GM23338 (cell line): ENCODE measurements around the gene BCL11B. TPM values are rescaled to one million over a fixed set of nuclear protein-coding genes. Genes with fewer than 3 reads are reported as not detected.

Source experiments
- ATAC-seq: fragments of 200-7000 bp; cut with Tn5 transposase; 3 replicates; pipeline ENCODE4 v1.9.1; 2020
- DNase-seq: peaks from one replicate; pipeline ENCODE4 v3.0.0-alpha.2; 2015; ENCODE audit warnings: low spot score
- H2AFZ ChIP-seq: fragments of 200-600 bp; sonication (generic); 2 replicates; pipeline ENCODE4 v1.8.0; 2016; ENCODE audit warnings: antibody characterized with exemption, mild to moderate bottlenecking, moderate library complexity
- H3F3A ChIP-seq: fragments of 200-600 bp; sonication (generic); replicated peaks from 2 replicates; pipeline ENCODE4 v1.8.0; 2017; ENCODE audit warnings: antibody characterized with exemption, mixed run types, low read depth
- H3K27ac ChIP-seq: fragments of 200-600 bp; sonication (generic); 2 replicates; pipeline ENCODE4 v1.6.1; 2016; ENCODE audit warnings: low read depth
- H3K27me3 ChIP-seq: fragments of 200-600 bp; sonication (generic); 2 replicates; pipeline ENCODE4 v1.8.0; 2016; ENCODE audit warnings: mild to moderate bottlenecking, mixed run types, moderate library complexity; ENCODE audit not compliant: insufficient read depth
- H3K36me3 ChIP-seq: fragments of 200-600 bp; sonication (generic); 2 replicates; pipeline ENCODE4 v1.8.0; 2016; ENCODE audit warnings: mild to moderate bottlenecking; ENCODE audit not compliant: insufficient read depth
- H3K4me1 ChIP-seq: fragments of 200-600 bp; sonication (generic); 2 replicates; pipeline ENCODE4 v1.8.0; 2016; ENCODE audit warnings: mild to moderate bottlenecking, moderate library complexity; ENCODE audit not compliant: insufficient read depth
- H3K4me2 ChIP-seq: fragments of 200-600 bp; sonication (generic); 2 replicates; pipeline ENCODE4 v1.7.1; 2017; ENCODE audit warnings: mixed run types
- H3K4me3 ChIP-seq: fragments of 200-600 bp; sonication (generic); 2 replicates; pipeline ENCODE4 v1.6.1; 2016; ENCODE audit warnings: mixed run types
- H3K79me2 ChIP-seq: fragments of 200-600 bp; sonication (generic); replicated peaks from 2 replicates; pipeline ENCODE4 v1.8.0; 2017; ENCODE audit warnings: mild to moderate bottlenecking; ENCODE audit not compliant: insufficient read depth
- H3K9me2 ChIP-seq: fragments of 200-600 bp; sonication (generic); 2 replicates; pipeline ENCODE4 v1.8.0; 2017; ENCODE audit not compliant: insufficient read depth
- H4K20me1 ChIP-seq: fragments of 200-600 bp; sonication (generic); replicated peaks from 2 replicates; pipeline ENCODE4 v1.8.0; 2017; ENCODE audit warnings: mild to moderate bottlenecking; ENCODE audit not compliant: insufficient read depth
- H3K27ac Mint-ChIP-seq: 2 replicates; pipeline ENCODE4 v1.8.0; 2020; ENCODE audit warnings: inconsistent platforms, mild to moderate bottlenecking, moderate library complexity, mixed read lengths
- H3K27me3 Mint-ChIP-seq: 3 replicates; pipeline ENCODE4 v1.8.0; 2022; ENCODE audit warnings: low read depth, mild to moderate bottlenecking, moderate library complexity, mixed read lengths, inconsistent platforms; ENCODE audit not compliant: insufficient read depth, poor library complexity
- H3K36me3 Mint-ChIP-seq: 3 replicates; pipeline ENCODE4 v1.8.0; 2021; ENCODE audit warnings: low read depth, mild to moderate bottlenecking, inconsistent platforms, moderate library complexity, mixed read lengths
- H3K4me1 Mint-ChIP-seq: 3 replicates; pipeline ENCODE4 v1.8.0; 2020; ENCODE audit warnings: mild to moderate bottlenecking, inconsistent platforms, mixed read lengths
- H3K4me3 Mint-ChIP-seq: 3 replicates; pipeline ENCODE4 v1.8.0; 2021; ENCODE audit warnings: moderate library complexity, mild to moderate bottlenecking, inconsistent platforms, mixed read lengths
- H3K9me3 Mint-ChIP-seq: 3 replicates; pipeline ENCODE4 v1.8.0; 2020; ENCODE audit warnings: moderate library complexity, mild to moderate bottlenecking, inconsistent platforms, mixed read lengths
- ETS1 ChIP-seq: IDR thresholded peaks from 2 replicates; pipeline ENCODE4 v1.6.1; 2016; ENCODE audit warnings: antibody characterized with exemption
- EZH2phosphoT487 ChIP-seq: fragments of 200-600 bp; sonication (generic); IDR thresholded peaks from one replicate; pipeline ENCODE4 v1.8.1; 2018; ENCODE audit warnings: antibody characterized with exemption; ENCODE audit not compliant: unreplicated experiment
- JUNB ChIP-seq: IDR thresholded peaks from one replicate; pipeline ENCODE4 v1.6.1; 2016; ENCODE audit warnings: antibody characterized with exemption; ENCODE audit not compliant: unreplicated experiment
- NANOG ChIP-seq: IDR thresholded peaks from 2 replicates; pipeline ENCODE4 v1.6.1; 2016; ENCODE audit warnings: antibody characterized with exemption, borderline replicate concordance
- POLR2AphosphoS5 ChIP-seq: IDR thresholded peaks from 2 replicates; pipeline ENCODE4 v1.6.1; 2016; ENCODE audit warnings: antibody characterized with exemption, low read depth
- STAT1 ChIP-seq: IDR thresholded peaks from one replicate; pipeline ENCODE4 v1.6.1; 2016; ENCODE audit warnings: antibody characterized with exemption; ENCODE audit not compliant: unreplicated experiment
- ZNF331 ChIP-seq: fragments of 250-450 bp; sonication (Bioruptor Pico); IDR thresholded peaks from 2 replicates; pipeline ENCODE4 v1.5.0; 2020; ENCODE audit warnings: low read depth, mild to moderate bottlenecking, moderate library complexity
- polyA plus RNA-seq: library from polyadenylated mRNA; unstranded; fragments of >200 nt; fragmentation: Nextera tagmentation; extraction: Ambion mirVana; gene quantifications from 2 replicates; pipeline ENCODE4 v1.2.1, GENCODE V29; 2016
- total RNA-seq: library from RNA; depleted of rRNA; stranded (reverse); fragments of >200 nt; shearing (Covaris generic); gene quantifications from 2 replicates; pipeline ENCODE4 v1.2.3, GENCODE V29; 2014
- TF ChIP-seq, protein P1 (sequence below): IDR thresholded peaks from one replicate; pipeline ENCODE4 v1.6.1; 2018; ENCODE audit warnings: antibody characterized with exemption; ENCODE audit not compliant: unreplicated experiment
- TF ChIP-seq, protein P2 (sequence below), 2 experiments: fragments of 200-600 bp in 1 of 2; sonication (generic) in 1 of 2; conservative IDR thresholded peaks; 2 replicates each; pipeline versions ENCODE4 v1.5.1 to v1.6.1; 2016 to 2017; ENCODE audit warnings: antibody characterized with exemption in 2 of 2, low read depth in 2 of 2, mild to moderate bottlenecking in 2 of 2, moderate library complexity in 1 of 2

The BCL11B gene
- total and polyA plus RNA-seq, 2 experiments from 2014 or later, result 2.4 to 6.7 TPM

GRCh38 chr14:99138999-99139865 lies 132.8 kb downstream of the BCL11B start (continued):
- TF ChIP-seq, protein P1, sequence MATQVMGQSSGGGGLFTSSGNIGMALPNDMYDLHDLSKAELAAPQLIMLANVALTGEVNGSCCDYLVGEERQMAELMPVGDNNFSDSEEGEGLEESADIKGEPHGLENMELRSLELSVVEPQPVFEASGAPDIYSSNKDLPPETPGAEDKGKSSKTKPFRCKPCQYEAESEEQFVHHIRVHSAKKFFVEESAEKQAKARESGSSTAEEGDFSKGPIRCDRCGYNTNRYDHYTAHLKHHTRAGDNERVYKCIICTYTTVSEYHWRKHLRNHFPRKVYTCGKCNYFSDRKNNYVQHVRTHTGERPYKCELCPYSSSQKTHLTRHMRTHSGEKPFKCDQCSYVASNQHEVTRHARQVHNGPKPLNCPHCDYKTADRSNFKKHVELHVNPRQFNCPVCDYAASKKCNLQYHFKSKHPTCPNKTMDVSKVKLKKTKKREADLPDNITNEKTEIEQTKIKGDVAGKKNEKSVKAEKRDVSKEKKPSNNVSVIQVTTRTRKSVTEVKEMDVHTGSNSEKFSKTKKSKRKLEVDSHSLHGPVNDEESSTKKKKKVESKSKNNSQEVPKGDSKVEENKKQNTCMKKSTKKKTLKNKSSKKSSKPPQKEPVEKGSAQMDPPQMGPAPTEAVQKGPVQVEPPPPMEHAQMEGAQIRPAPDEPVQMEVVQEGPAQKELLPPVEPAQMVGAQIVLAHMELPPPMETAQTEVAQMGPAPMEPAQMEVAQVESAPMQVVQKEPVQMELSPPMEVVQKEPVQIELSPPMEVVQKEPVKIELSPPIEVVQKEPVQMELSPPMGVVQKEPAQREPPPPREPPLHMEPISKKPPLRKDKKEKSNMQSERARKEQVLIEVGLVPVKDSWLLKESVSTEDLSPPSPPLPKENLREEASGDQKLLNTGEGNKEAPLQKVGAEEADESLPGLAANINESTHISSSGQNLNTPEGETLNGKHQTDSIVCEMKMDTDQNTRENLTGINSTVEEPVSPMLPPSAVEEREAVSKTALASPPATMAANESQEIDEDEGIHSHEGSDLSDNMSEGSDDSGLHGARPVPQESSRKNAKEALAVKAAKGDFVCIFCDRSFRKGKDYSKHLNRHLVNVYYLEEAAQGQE, result no peak
- no peak for TF ChIP-seq ZNF331 (CRISPR knock-in tag)
- no peak for TF ChIP-seq EZH2phosphoT487
- TF ChIP-seq STAT1, result no peak

- Mint-ChIP-seq H3K36me3 (no peaks in the 10 kb centered on the region), H3K4me3 (no peak overlapping the region), H3K27ac (no peak overlapping the region), H3K9me3 (peaks cover 3% of the 10 kb centered on the region; the same call in 1 of the 3 replicates), H3K27me3 (peaks cover 17% of the 10 kb centered on the region), H3K4me1 (peaks cover 29% of the 10 kb centered on the region)
- Histone ChIP-seq H3K4me1 (peaks cover 12% of the 10 kb centered on the region; the same call in 1 of the 2 replicates), H3K27me3 (no peaks in the 10 kb centered on the region), H3K9me2 (no peaks in the 10 kb centered on the region), H3K79me2 (no peaks in the 10 kb centered on the region), H3K4me3 (no peak overlapping the region), H4K20me1 (no peaks in the 10 kb centered on the region), H3F3A (no peaks in the 10 kb centered on the region), H3K27ac (no peak overlapping the region), H3K36me3 (no peaks in the 10 kb centered on the region), H3K4me2 (no peak overlapping the region), H2AFZ (peak overlapping the region; percentile 85)
- no peak for TF ChIP-seq STAT1
- no peak for TF ChIP-seq EZH2phosphoT487
- TF ChIP-seq POLR2AphosphoS5, result no peak
- TF ChIP-seq, protein P1, result no peak
- no peak for TF ChIP-seq NANOG
- TF ChIP-seq, protein P2, sequence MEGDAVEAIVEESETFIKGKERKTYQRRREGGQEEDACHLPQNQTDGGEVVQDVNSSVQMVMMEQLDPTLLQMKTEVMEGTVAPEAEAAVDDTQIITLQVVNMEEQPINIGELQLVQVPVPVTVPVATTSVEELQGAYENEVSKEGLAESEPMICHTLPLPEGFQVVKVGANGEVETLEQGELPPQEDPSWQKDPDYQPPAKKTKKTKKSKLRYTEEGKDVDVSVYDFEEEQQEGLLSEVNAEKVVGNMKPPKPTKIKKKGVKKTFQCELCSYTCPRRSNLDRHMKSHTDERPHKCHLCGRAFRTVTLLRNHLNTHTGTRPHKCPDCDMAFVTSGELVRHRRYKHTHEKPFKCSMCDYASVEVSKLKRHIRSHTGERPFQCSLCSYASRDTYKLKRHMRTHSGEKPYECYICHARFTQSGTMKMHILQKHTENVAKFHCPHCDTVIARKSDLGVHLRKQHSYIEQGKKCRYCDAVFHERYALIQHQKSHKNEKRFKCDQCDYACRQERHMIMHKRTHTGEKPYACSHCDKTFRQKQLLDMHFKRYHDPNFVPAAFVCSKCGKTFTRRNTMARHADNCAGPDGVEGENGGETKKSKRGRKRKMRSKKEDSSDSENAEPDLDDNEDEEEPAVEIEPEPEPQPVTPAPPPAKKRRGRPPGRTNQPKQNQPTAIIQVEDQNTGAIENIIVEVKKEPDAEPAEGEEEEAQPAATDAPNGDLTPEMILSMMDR (conservative IDR thresholded peaks at IDR 0.05; ENCODE audit: low read depth in 2 of 2), result no peak
- no peak for TF ChIP-seq JUNB
- TF ChIP-seq ETS1, result 0 out of 2 replicates have a peak, but pooled peaks have one; percentile 16
- DNase-seq (peak; percentile 58), ATAC-seq (peak; percentile 72)
These were observed 134.0 kb downstream of the BCL11B start for GRCh38 chr14:99137913-99138571.
